Measurements from ENCODE around the gene C11orf42.

DNA sequence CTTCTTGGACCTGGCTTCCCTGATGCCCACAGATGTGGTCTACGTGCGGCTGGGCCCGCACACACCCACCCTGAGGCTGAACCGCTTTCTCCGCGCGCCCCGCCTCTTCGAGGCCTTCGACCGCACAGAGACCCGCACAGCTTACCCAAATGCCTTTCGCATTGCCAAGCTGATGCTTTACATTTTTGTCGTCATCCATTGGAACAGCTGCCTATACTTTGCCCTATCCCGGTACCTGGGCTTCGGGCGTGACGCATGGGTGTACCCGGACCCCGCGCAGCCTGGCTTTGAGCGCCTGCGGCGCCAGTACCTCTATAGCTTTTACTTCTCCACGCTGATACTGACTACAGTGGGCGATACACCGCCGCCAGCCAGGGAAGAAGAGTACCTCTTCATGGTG is 34.8 kb downstream of the C11orf42 start:
- TF ChIP-seq, protein P1, sequence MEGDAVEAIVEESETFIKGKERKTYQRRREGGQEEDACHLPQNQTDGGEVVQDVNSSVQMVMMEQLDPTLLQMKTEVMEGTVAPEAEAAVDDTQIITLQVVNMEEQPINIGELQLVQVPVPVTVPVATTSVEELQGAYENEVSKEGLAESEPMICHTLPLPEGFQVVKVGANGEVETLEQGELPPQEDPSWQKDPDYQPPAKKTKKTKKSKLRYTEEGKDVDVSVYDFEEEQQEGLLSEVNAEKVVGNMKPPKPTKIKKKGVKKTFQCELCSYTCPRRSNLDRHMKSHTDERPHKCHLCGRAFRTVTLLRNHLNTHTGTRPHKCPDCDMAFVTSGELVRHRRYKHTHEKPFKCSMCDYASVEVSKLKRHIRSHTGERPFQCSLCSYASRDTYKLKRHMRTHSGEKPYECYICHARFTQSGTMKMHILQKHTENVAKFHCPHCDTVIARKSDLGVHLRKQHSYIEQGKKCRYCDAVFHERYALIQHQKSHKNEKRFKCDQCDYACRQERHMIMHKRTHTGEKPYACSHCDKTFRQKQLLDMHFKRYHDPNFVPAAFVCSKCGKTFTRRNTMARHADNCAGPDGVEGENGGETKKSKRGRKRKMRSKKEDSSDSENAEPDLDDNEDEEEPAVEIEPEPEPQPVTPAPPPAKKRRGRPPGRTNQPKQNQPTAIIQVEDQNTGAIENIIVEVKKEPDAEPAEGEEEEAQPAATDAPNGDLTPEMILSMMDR (IDR thresholded peaks at IDR 0.05): no peak
- no peak for TF ChIP-seq POLR2A (IDR thresholded peaks at IDR 0.05)

Measured in ovary (tissue), 3 donors.